HG03139 (cell line): ENCODE results near the gene PHF19.

Experiments
- ATAC-seq: cut with Tn5 transposase; IDR thresholded peaks from one replicate; pipeline ENCODE4 v1.9.1; 2021; ENCODE audit not compliant: unreplicated experiment

PHF19 gene

DNA sequence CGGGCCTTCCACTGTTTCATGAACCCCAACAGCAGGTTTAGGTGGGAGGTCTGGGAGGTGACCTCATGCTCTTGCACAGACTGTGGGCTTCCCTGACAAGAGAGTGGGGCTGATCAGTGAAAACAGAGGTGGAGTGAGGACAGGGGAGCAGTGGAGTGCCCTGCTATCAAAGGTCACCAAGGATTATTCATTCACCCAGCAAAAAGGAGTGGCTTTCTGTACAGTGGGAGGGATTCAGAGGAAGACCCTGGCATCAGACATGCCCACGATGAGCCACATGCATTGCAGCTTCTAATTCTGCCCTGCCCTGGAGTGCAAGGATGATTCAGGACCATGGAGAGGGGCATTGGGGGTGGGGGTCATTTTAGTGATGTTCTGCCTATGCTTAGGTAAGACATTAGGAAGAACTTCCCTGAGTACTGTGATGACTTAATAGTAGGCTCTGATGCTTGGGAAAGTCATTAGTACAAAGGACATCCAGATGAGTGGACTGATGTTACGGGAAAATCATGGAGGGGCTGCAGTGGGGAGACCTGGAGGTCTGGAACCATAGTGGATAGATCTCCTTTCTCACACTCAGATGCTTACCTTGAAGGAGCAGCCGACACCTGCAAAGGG, 36.8 kb upstream of the PHF19 start:
- ATAC-seq, result no peak

DNA sequence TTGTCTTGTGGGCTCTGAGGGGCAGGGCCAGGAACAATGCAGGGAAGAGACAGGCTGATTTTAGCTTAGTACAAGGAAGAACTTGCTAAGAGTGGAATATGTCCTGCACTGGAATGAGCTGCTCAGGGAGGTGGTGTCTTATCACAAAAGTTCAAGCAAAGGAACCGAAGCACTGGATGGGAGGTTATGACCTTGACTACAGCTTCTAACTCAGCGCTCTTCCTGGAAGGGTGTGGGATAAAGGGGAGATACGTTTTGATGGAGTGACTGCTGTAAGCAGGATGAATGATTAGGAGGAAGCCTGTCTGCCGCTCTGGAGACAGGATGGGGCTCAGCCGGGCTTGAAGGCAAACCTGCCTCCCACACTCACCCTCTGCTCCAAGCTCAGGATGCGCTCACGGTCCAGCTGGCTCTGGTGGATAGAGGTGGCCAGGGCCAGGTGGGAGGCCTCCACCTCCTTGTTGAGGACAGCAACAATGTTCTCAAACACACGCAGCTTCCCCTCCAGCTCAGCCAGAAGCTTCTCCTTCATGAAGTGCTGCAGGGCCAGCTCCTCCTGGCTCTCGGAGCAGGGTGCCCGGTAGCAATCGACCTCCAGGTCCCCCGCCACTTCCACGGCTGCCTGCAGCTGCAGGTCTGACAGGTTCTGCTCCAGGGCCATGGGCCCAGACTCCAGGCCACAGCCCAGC, 36.1 kb upstream of the PHF19 start:
- ATAC-seq, result no peak

DNA sequence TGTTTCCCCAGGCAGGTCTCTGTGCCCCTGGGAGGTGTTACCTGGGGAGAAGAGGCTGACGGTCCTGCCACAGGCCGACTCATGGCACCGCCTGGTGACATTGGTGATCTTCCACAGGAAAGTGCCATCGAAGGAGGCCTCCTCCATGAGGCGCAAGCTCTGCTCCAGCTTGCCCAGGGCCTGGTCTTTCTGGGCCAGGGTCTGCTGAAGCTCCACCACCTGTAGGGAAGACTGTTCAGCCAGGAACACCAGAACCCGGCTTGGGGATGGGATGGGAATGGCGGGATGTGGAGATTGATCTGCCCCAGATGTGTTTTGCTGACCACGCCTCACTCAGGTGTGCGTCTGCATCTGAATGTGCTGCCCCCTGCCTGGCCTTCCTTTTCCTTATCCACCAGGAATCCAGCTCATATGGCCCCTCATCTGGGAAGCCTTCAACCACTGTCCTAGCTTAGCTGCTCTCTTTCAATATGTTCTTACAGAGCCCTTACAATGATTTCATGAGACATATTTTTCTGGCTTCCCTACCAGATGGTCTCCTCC, 34.4 kb upstream of the PHF19 start:
- ATAC-seq, result no peak

- no peak for ATAC-seq
Observed at GRCh38 chr9:120910643-120911042, 33.7 kb upstream of the PHF19 start.

DNA sequence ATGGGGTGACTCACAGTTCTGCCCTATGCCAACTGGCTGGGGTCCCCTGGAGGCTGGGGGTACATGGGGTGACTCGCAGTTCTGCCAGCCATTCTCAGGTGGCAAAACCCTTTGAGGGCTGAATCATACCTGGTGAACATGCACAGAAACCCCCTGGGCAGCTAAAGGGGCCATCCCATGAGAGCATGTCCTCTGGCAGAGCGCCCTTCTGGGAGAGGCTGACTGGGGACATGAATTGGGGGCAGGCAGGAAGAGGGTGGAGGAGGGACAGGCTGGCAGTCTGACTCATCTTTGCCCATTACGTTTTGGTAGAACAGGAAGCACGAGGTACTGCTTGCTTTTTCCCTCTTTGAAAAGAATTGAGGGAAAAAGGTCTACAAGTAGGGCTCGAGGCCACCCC, 32.9 kb upstream of the PHF19 start:
- no peak for ATAC-seq

- no peak for ATAC-seq
Observed at GRCh38 chr9:120905315-120906164, 28.6 kb upstream of the PHF19 start.

DNA sequence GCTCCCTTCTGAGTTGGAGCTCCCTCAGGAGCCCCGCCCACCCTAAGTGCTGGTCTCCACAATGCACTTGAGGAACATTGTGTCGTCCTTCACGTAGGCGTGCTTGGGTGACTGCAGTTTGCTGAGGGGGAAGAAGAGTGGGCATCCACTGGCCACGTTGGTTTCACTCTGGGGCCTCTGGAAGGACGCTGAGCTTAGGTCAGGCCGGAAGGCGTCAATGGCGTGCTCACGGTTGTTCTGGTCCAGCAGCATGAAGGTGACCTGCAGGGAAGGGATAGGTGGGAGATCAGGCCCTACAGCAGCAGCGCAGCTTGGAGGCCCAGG, 28.0 kb upstream of the PHF19 start:
- ATAC-seq, result no peak

GRCh38 chr9:120904061-120904977, 27.3 kb upstream of the PHF19 start:
- no peak for ATAC-seq

GRCh38 chr9:120902569-120903535, 25.9 kb upstream of the PHF19 start:
- ATAC-seq, result no peak

- ATAC-seq, result no peak
Observed at GRCh38 chr9:120901755-120902568, 25.0 kb upstream of the PHF19 start.

DNA sequence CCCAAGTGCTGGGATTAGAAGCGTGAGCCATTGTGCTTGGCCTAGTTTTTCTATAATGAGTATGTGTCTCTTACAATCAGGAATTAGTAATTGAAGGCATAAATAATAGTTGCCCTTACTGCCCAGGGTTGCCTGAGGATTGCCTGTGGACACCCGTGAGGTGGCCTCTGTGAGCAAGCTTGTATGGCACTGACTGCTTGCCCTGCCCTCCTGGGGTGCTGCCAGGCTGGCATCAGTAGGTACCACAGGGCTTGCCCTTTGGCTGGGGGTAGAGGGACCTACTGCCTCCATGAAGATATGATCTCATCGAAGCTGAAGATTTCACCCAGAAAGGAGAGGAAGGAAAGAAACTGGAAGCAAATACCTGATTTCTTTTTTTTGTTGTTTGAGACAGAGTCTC, 23.8 kb upstream of the PHF19 start:
- no peak for ATAC-seq

- ATAC-seq, result no peak
Observed at GRCh38 chr9:120899490-120900068, 22.6 kb upstream of the PHF19 start.

- no peak for ATAC-seq
Observed at GRCh38 chr9:120898396-120898795, 21.4 kb upstream of the PHF19 start.

DNA sequence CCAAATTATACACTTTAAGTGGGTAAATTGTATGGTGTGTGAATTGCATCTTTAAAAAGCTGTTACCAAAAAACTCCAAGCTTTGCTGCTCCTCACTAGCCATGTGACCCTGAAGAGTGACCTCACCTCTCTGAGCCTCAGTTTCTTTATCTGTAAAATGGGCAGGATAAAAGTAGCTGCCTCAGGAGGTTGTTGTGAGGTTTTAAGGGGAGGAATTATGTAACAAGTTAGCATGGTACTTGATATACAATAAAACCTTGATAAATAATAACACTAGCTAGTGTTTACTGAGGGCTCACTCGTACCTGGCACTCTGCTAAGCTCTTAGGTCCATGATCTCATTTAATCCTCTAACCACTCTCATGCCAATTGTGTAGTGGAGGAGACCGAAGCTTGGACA, 19.0 kb upstream of the PHF19 start:
- ATAC-seq, result no peak

- ATAC-seq, result no peak
Observed at GRCh38 chr9:120894321-120895148, 17.5 kb upstream of the PHF19 start.

GRCh38 chr9:120893611-120894307, 16.8 kb upstream of the PHF19 start:
- ATAC-seq, result no peak
